PFSK-1 (cell line): ENCODE results near the gene ZNF75A.

Experiments used
- FOXP2 ChIP-seq: optimal IDR thresholded peaks from 2 replicates; pipeline ENCODE3; 2011; ENCODE audit warnings: borderline replicate concordance, control low read depth, inconsistent platforms; ENCODE audit not compliant: insufficient read depth; ENCODE audit errors: extremely low read length, extremely low read depth
- POLR2AphosphoS5 ChIP-seq: IDR thresholded peaks from 2 replicates; pipeline ENCODE4 v1.6.1; 2012; ENCODE audit warnings: low read depth, mild to moderate bottlenecking, control low read depth, low read length, moderate library complexity
- SIN3A ChIP-seq: IDR thresholded peaks from 2 replicates; pipeline ENCODE4 v1.6.1; 2012; ENCODE audit warnings: mild to moderate bottlenecking, low read length, moderate library complexity, borderline replicate concordance; ENCODE audit not compliant: insufficient read depth
- TAF1 ChIP-seq: IDR thresholded peaks from 2 replicates; pipeline ENCODE4 v1.6.1; 2012; ENCODE audit warnings: low read length, control low read depth, borderline replicate concordance; ENCODE audit not compliant: insufficient read depth
- TF ChIP-seq, protein P1 (sequence below), 2 experiments: IDR thresholded peaks; 2 replicates each; pipeline versions ENCODE4 v1.6.1 to v1.8.0; 2011 to 2012; ENCODE audit warnings: low read depth in 2 of 2, low read length in 2 of 2, control low read depth in 1 of 2, inconsistent platforms in 1 of 2, mild to moderate bottlenecking in 1 of 2, moderate library complexity in 1 of 2; ENCODE audit not compliant: insufficient read depth in 1 of 2

DNA sequence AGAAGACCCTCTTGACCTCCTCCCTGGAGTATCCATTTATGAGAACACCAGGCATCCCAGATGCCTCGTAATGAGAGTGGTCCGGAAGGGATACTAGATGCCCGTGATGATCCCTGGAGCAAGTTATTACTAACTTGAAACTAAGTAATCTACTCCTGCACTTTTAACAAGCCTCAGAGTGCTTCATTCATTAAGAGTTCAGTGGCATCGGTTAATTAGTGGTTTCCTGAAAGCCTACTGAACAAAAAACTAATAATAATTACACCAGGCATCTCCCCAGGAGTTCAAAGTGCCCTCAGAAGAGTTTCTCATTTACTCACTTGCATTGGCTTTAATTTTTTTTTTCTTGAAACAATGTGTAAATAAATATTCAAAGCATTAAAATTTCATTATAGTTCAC lies 22.2 kb downstream of the ZNF75A start:
- TF ChIP-seq, protein P1, sequence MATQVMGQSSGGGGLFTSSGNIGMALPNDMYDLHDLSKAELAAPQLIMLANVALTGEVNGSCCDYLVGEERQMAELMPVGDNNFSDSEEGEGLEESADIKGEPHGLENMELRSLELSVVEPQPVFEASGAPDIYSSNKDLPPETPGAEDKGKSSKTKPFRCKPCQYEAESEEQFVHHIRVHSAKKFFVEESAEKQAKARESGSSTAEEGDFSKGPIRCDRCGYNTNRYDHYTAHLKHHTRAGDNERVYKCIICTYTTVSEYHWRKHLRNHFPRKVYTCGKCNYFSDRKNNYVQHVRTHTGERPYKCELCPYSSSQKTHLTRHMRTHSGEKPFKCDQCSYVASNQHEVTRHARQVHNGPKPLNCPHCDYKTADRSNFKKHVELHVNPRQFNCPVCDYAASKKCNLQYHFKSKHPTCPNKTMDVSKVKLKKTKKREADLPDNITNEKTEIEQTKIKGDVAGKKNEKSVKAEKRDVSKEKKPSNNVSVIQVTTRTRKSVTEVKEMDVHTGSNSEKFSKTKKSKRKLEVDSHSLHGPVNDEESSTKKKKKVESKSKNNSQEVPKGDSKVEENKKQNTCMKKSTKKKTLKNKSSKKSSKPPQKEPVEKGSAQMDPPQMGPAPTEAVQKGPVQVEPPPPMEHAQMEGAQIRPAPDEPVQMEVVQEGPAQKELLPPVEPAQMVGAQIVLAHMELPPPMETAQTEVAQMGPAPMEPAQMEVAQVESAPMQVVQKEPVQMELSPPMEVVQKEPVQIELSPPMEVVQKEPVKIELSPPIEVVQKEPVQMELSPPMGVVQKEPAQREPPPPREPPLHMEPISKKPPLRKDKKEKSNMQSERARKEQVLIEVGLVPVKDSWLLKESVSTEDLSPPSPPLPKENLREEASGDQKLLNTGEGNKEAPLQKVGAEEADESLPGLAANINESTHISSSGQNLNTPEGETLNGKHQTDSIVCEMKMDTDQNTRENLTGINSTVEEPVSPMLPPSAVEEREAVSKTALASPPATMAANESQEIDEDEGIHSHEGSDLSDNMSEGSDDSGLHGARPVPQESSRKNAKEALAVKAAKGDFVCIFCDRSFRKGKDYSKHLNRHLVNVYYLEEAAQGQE (IDR thresholded peaks at IDR 0.05; ENCODE audit: insufficient read depth in 1 of 2, low read depth in 2 of 2, low read length in 2 of 2) = no peak
- TF ChIP-seq SIN3A (no peak), TAF1 (no peak), POLR2AphosphoS5 (no peak), FOXP2 (no peak)
